ENCODE measurements around the gene SART1.

GRCh38 chr11:66002648-66003225, 41.2 kb downstream of the SART1 start:
- no peak for TF ChIP-seq SPI1 (IDR thresholded peaks at IDR 0.05; ENCODE audit: borderline replicate concordance, insufficient read depth, low read depth, low read length)
- TF ChIP-seq, protein P1, sequence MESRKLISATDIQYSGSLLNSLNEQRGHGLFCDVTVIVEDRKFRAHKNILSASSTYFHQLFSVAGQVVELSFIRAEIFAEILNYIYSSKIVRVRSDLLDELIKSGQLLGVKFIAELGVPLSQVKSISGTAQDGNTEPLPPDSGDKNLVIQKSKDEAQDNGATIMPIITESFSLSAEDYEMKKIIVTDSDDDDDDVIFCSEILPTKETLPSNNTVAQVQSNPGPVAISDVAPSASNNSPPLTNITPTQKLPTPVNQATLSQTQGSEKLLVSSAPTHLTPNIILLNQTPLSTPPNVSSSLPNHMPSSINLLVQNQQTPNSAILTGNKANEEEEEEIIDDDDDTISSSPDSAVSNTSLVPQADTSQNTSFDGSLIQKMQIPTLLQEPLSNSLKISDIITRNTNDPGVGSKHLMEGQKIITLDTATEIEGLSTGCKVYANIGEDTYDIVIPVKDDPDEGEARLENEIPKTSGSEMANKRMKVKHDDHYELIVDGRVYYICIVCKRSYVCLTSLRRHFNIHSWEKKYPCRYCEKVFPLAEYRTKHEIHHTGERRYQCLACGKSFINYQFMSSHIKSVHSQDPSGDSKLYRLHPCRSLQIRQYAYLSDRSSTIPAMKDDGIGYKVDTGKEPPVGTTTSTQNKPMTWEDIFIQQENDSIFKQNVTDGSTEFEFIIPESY (IDR thresholded peaks at IDR 0.05): no peak
- TF ChIP-seq, protein P2, sequence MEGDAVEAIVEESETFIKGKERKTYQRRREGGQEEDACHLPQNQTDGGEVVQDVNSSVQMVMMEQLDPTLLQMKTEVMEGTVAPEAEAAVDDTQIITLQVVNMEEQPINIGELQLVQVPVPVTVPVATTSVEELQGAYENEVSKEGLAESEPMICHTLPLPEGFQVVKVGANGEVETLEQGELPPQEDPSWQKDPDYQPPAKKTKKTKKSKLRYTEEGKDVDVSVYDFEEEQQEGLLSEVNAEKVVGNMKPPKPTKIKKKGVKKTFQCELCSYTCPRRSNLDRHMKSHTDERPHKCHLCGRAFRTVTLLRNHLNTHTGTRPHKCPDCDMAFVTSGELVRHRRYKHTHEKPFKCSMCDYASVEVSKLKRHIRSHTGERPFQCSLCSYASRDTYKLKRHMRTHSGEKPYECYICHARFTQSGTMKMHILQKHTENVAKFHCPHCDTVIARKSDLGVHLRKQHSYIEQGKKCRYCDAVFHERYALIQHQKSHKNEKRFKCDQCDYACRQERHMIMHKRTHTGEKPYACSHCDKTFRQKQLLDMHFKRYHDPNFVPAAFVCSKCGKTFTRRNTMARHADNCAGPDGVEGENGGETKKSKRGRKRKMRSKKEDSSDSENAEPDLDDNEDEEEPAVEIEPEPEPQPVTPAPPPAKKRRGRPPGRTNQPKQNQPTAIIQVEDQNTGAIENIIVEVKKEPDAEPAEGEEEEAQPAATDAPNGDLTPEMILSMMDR (IDR thresholded peaks at IDR 0.05 in 2 of 3, conservative IDR thresholded peaks at IDR 0.05 in 1 of 3; ENCODE audit: control insufficient read depth in 2 of 3, extremely low read depth in 1 of 3, insufficient read depth in 1 of 3, low read depth in 3 of 3, low read length in 3 of 3): peak in 1 of 3 experiments; percentile 14; a peak in 1 of 6 replicates
- no peak; the same call in 1 of the 2 replicates for TF ChIP-seq POLR2A (IDR thresholded peaks at IDR 0.05; ENCODE audit: low read depth, low read length)
- no peak for TF ChIP-seq FOXM1 (IDR thresholded peaks at IDR 0.05; ENCODE audit: low read depth, low read length)
- TF ChIP-seq, protein P3, sequence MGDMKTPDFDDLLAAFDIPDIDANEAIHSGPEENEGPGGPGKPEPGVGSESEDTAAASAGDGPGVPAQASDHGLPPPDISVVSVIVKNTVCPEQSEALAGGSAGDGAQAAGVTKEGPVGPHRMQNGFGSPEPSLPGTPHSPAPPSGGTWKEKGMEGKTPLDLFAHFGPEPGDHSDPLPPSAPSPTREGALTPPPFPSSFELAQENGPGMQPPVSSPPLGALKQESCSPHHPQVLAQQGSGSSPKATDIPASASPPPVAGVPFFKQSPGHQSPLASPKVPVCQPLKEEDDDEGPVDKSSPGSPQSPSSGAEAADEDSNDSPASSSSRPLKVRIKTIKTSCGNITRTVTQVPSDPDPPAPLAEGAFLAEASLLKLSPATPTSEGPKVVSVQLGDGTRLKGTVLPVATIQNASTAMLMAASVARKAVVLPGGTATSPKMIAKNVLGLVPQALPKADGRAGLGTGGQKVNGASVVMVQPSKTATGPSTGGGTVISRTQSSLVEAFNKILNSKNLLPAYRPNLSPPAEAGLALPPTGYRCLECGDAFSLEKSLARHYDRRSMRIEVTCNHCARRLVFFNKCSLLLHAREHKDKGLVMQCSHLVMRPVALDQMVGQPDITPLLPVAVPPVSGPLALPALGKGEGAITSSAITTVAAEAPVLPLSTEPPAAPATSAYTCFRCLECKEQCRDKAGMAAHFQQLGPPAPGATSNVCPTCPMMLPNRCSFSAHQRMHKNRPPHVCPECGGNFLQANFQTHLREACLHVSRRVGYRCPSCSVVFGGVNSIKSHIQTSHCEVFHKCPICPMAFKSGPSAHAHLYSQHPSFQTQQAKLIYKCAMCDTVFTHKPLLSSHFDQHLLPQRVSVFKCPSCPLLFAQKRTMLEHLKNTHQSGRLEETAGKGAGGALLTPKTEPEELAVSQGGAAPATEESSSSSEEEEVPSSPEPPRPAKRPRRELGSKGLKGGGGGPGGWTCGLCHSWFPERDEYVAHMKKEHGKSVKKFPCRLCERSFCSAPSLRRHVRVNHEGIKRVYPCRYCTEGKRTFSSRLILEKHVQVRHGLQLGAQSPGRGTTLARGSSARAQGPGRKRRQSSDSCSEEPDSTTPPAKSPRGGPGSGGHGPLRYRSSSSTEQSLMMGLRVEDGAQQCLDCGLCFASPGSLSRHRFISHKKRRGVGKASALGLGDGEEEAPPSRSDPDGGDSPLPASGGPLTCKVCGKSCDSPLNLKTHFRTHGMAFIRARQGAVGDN (IDR thresholded peaks at IDR 0.05): no peak
- no peak for TF ChIP-seq CHD2 (IDR thresholded peaks at IDR 0.05; ENCODE audit: borderline replicate concordance, low read depth, low read length)
- TF ChIP-seq CHD4 (IDR thresholded peaks at IDR 0.05): no peak
- no peak for TF ChIP-seq BRCA1 (IDR thresholded peaks at IDR 0.05; ENCODE audit: low read depth, low read length)
- no peak; the same call in 1 of the 2 replicates for TF ChIP-seq MXI1 (IDR thresholded peaks at IDR 0.05; ENCODE audit: low read depth, low read length)
- no peak for TF ChIP-seq SREBF2 (IDR thresholded peaks at IDR 0.05; ENCODE audit: low read length)
- TF ChIP-seq, protein P4, sequence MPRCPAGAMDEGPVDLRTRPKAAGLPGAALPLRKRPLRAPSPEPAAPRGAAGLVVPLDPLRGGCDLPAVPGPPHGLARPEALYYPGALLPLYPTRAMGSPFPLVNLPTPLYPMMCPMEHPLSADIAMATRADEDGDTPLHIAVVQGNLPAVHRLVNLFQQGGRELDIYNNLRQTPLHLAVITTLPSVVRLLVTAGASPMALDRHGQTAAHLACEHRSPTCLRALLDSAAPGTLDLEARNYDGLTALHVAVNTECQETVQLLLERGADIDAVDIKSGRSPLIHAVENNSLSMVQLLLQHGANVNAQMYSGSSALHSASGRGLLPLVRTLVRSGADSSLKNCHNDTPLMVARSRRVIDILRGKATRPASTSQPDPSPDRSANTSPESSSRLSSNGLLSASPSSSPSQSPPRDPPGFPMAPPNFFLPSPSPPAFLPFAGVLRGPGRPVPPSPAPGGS (IDR thresholded peaks at IDR 0.05; ENCODE audit: borderline replicate concordance, insufficient read depth, low read depth, low read length, poor library complexity, severe bottlenecking): no peak
- TF ChIP-seq IKZF2 (IDR thresholded peaks at IDR 0.05): no peak

Measured in GM12878 (cell line).